VCaP (cell line): Measurements from ENCODE around the gene AREL1.
A peak's percentile ranks its signal among the peaks of the same experiment; 100 is the strongest.
"Not testable (repeated sequence)": the region's sequence is repeated elsewhere in the genome, so short reads cannot be mapped to it uniquely, and the experiment has no call there.

Source experiments
- H3K27ac ChIP-seq: fragments of 450-650 bp; 2 replicates; pipeline ENCODE4 v1.5.1; 2017
- TF ChIP-seq, protein P1 (sequence below): fragments of 450-650 bp; conservative IDR thresholded peaks from 2 replicates; pipeline ENCODE4 v1.5.1; 2017; ENCODE audit warnings: mild to moderate bottlenecking, moderate library complexity

The AREL1 gene

DNA sequence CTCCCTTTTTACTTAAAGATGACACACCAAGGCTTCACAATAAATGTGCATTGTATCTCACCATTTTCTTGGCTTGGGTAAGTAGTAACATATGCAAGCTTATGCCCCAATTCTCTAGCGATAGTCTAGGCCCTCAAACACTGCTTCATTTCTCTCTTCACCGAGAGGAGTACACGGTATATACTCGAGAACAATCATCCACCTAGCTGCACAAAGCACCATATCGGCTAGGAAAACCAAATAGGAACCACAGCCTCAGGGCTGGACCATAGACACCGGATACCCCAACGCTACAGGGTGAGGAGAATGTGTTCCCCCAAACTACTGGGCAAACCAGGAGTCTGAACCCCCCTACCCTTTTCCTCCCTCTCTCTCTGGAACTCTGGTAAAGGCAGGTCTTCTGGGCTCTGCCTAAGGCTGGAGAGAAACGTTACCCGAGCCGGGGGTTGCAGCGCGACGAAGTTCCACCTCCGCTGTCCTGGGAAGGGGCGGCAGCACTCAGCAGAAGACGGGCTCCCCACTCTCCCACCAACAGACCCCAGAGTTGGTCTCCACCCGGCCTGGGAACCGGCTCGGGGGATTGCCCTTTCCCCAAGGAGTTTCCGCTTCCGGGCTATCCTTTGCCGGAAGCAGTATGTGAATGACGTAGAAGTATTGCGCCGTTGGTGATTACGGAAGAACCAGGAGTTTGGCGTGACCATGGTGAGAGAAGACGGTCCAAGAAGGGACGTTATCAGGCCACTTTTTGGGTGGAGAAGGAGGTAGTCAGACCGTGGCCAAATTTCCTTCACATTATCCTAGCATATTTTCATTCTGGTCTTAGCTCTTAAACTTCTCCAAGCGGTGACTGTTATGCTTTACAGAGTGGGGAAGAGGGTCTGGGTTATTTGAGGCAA lies at the start of gene AREL1, which contains the start of gene FCF1:
TSS of gene AREL1 (minus strand) at position 582 of the 896 bp plus-strand sequence. CDS start 27,465 bp downstream, outside the sequence.
TSS of gene FCF1 (plus strand) at position 646 of the 896 bp plus-strand sequence. CDS start at position 700, 54 bp downstream.
- TF ChIP-seq, protein P1, sequence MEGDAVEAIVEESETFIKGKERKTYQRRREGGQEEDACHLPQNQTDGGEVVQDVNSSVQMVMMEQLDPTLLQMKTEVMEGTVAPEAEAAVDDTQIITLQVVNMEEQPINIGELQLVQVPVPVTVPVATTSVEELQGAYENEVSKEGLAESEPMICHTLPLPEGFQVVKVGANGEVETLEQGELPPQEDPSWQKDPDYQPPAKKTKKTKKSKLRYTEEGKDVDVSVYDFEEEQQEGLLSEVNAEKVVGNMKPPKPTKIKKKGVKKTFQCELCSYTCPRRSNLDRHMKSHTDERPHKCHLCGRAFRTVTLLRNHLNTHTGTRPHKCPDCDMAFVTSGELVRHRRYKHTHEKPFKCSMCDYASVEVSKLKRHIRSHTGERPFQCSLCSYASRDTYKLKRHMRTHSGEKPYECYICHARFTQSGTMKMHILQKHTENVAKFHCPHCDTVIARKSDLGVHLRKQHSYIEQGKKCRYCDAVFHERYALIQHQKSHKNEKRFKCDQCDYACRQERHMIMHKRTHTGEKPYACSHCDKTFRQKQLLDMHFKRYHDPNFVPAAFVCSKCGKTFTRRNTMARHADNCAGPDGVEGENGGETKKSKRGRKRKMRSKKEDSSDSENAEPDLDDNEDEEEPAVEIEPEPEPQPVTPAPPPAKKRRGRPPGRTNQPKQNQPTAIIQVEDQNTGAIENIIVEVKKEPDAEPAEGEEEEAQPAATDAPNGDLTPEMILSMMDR = no peak
- H3K27ac ChIP-seq = peak within 1 kb of the TSS; percentile 65; the same call in 1 of the 2 replicates

DNA sequence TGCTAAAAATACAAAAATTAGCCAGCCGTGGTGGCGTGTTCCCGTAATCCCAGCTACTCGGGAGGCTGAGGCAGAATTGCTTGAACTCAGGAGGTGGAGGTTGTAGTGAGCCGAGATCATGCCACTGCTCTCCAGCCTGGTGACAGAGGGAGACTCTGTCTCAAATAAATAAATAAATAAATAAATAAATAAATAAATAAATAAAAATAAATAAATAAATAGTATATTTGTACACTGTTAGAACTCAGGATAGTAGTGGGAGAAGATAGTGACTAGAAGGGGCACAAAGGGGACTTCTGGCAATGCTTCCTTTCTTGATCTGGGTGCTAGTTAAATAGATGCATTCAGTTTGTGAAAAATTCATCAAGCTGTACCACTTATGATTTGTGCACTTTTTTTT lies 45.6 kb upstream of the AREL1 start:
- H3K27ac ChIP-seq = not testable (repeated sequence)

- TF ChIP-seq, protein P1 = no peak
- no peak overlapping the region for H3K27ac ChIP-seq
These were observed 43.4 kb upstream of the AREL1 start for GRCh38 chr14:74756326-74756725.

DNA sequence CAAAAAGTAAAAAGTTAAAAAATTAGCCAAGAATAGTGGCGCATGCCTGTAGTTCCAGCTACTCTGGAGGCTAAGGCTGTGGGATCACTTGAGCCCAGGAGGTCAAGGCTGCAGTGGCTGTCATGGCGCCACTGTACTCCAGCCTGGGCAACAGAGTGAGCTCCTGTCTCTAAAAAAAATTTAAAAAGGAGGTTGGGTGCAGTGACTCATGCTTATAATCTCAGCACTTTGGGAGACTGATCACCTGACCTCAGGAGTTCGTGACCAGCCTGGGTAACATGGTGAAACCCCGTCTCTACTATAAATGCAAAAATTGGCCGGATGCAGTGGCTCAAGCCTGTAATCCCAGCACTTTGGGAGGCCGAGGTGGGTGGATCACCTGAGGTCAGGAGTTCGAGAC lies 42.0 kb upstream of the AREL1 start:
- TF ChIP-seq, protein P1 = no peak
- H3K27ac ChIP-seq = no peak overlapping the region

DNA sequence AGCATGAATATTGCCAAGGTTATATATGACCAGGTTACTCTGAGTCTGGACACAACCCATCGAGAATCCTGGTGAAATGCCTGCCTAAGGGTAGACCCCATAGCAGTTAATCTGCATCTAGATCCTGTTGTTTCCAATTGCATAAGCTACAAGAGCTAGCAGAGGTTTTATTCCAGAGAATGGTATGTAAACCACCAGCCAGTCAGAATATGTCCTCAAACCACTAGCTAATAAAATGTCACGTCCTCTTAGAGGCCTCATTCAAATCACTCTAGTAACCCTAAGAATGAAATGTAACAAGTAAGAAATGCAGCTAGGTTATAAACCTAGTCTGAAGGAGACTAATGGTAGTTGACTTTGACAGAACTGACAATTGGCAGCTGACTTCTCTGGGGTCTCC lies 41.3 kb upstream of the AREL1 start:
- no peak overlapping the region for H3K27ac ChIP-seq
- TF ChIP-seq, protein P1 = no peak

DNA sequence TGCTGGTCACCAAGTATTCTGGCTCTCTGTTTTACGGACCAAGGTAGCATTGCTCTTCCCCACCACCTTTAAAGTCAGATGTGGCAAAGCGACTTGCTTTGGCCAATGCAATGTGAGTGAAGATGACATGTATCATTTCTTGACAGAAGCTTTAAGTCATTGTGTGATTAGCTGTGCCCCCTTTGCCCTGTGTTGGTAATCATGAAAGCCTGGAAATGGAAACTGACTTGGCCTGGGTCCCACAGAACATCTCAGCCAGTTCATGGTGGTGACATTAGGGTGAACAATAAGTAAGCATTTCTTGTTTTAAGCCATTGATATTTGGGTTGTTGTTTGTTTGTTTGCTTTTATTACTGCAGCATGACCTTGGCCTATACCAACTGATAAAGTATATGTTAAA lies 34.4 kb upstream of the AREL1 start:
- H3K27ac ChIP-seq = no peak overlapping the region
- TF ChIP-seq, protein P1 = no peak

GRCh38 chr14:74739293-74740030 lies 26.6 kb upstream of the AREL1 start:
- TF ChIP-seq, protein P1 = no peak
- no peak overlapping the region for H3K27ac ChIP-seq
